NB4 (cell line): ENCODE measurements around the gene AFF2.
A peak's percentile ranks its signal among the peaks of the same experiment; 100 is the strongest.

Source experiments
- DNase-seq: peaks from one replicate; pipeline ENCODE4 v3.0.0; 2010; ENCODE audit warnings: low read depth
- H3K4me3 ChIP-seq: one replicate; pipeline ENCODE4 v1.5.1; 2011; ENCODE audit warnings: mild to moderate bottlenecking, low read depth, low read length, moderate library complexity
- CTCF ChIP-seq: IDR thresholded peaks from one replicate; pipeline ENCODE4 v1.5.1; 2012; ENCODE audit warnings: low read depth, low read length
- MAX ChIP-seq: IDR thresholded peaks from 2 replicates; pipeline ENCODE4 v1.6.1; 2011; ENCODE audit warnings: low read depth, low read length
- MYC ChIP-seq: IDR thresholded peaks from 2 replicates; pipeline ENCODE4 v1.6.1; 2011; ENCODE audit warnings: low read depth, low read length
- POLR2A ChIP-seq: IDR thresholded peaks from 2 replicates; pipeline ENCODE4 v1.6.1; 2011; ENCODE audit warnings: mild to moderate bottlenecking; ENCODE audit not compliant: insufficient read length; ENCODE audit errors: extremely low read depth

Gene AFF2

GRCh38 chrX:148609515-148610327 lies 109.3 kb downstream of the AFF2 start:
- H3K4me3 ChIP-seq: peak overlapping the region; percentile 44
- TF ChIP-seq MYC: no peak
- no peak for TF ChIP-seq CTCF
- TF ChIP-seq MAX: no peak
- no peak for TF ChIP-seq POLR2A
- DNase-seq: peak; percentile 78

- no peak for TF ChIP-seq POLR2A
- TF ChIP-seq CTCF: no peak
- TF ChIP-seq MAX: no peak
- no peak for TF ChIP-seq MYC
- H3K4me3 ChIP-seq: peak overlapping the region; percentile 44
- DNase-seq: peak; percentile 53
Measured at GRCh38 chrX:148610328-148610698, 109.9 kb downstream of the AFF2 start.

- TF ChIP-seq POLR2A (no peak), MAX (no peak), CTCF (no peak), MYC (no peak)
- DNase-seq: no peak
- H3K4me3 ChIP-seq: no peak overlapping the region
Measured at GRCh38 chrX:148611993-148612392, 111.6 kb downstream of the AFF2 start.

GRCh38 chrX:148612431-148612830 lies 112.0 kb downstream of the AFF2 start:
- no peak overlapping the region for H3K4me3 ChIP-seq
- no peak for TF ChIP-seq MYC
- no peak for TF ChIP-seq MAX
- TF ChIP-seq POLR2A: no peak
- TF ChIP-seq CTCF: no peak
- DNase-seq: peak; percentile 22

- H3K4me3 ChIP-seq: no peak overlapping the region
- no peak for DNase-seq
- TF ChIP-seq POLR2A: no peak
- no peak for TF ChIP-seq CTCF
- no peak for TF ChIP-seq MAX
- TF ChIP-seq MYC: no peak
Measured at GRCh38 chrX:148613636-148614035, 113.2 kb downstream of the AFF2 start.

- no peak for DNase-seq
- TF ChIP-seq MAX: no peak
- no peak for TF ChIP-seq MYC
- no peak for TF ChIP-seq CTCF
- TF ChIP-seq POLR2A: no peak
- H3K4me3 ChIP-seq: no peak overlapping the region
Measured at GRCh38 chrX:148615491-148615890, 115.1 kb downstream of the AFF2 start.
